IPS-15b (cell line): ENCODE results near the gene GLRX3.
"Not testable (repeated sequence)": the region's sequence is repeated elsewhere in the genome, so short reads cannot be mapped to it uniquely, and the experiment has no call there.

Experiments used
- H3K27me3 ChIP-seq: one replicate; pipeline ENCODE4 v1.6.1; 2013; ENCODE audit warnings: low read length; ENCODE audit not compliant: control insufficient read depth, insufficient read depth
- H3K36me3 ChIP-seq: one replicate; pipeline ENCODE4 v1.6.1; 2013; ENCODE audit warnings: low read length; ENCODE audit not compliant: control insufficient read depth, insufficient read depth
- H3K4me1 ChIP-seq: one replicate; pipeline ENCODE4 v1.6.1; 2013; ENCODE audit warnings: mild to moderate bottlenecking, low read length; ENCODE audit not compliant: control insufficient read depth, insufficient read depth
- H3K4me3 ChIP-seq: one replicate; pipeline ENCODE4 v1.5.1; 2013; ENCODE audit warnings: low read depth, low read length
- H3K9ac ChIP-seq: one replicate; pipeline ENCODE4 v1.6.1; 2013; ENCODE audit warnings: low read depth, mild to moderate bottlenecking, low read length
- H3K9me3 ChIP-seq: one replicate; pipeline ENCODE4 v1.6.1; 2013; ENCODE audit warnings: mild to moderate bottlenecking, low read length; ENCODE audit not compliant: control insufficient read depth, insufficient read depth

Gene GLRX3

GRCh38 chr10:130202150-130202549 lies 66.0 kb downstream of the GLRX3 start:
- not testable (repeated sequence) for H3K9ac ChIP-seq, H3K27me3 ChIP-seq, H3K36me3 ChIP-seq, H3K9me3 ChIP-seq, H3K4me1 ChIP-seq, H3K4me3 ChIP-seq

- Histone ChIP-seq H3K27me3 (no peaks in the 10 kb centered on the region), H3K36me3 (no peaks in the 10 kb centered on the region), H3K9ac (no peak overlapping the region), H3K4me1 (no peaks in the 10 kb centered on the region), H3K9me3 (no peaks in the 10 kb centered on the region), H3K4me3 (no peak overlapping the region)
Observed at GRCh38 chr10:130202984-130203621, 66.9 kb downstream of the GLRX3 start.

DNA sequence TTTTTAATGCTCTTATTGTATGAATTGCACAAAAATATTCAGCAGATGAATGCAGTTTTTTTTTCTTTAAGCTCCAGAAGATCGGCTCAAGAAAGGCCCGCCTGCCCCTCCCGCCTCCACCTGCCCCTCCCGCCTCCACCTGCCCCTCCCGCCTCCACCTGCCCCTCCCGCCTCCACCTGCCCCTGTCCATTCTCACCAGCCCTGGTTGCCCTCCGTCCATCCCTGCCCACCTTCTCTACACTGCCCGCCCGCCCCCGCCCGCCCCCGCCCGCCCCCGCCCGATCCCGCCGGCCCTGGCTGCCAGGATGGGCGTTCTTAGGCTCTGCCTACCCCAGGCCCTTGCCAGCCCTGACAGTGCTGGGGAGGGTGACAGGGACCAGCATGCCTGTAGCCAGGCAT lies 67.4 kb downstream of the GLRX3 start:
- Histone ChIP-seq H3K27me3 (no peaks in the 10 kb centered on the region), H3K9me3 (no peaks in the 10 kb centered on the region), H3K36me3 (no peaks in the 10 kb centered on the region), H3K4me1 (no peaks in the 10 kb centered on the region), H3K9ac (no peak overlapping the region), H3K4me3 (no peak overlapping the region)

GRCh38 chr10:130206216-130206737 lies 70.1 kb downstream of the GLRX3 start:
- Histone ChIP-seq H3K4me3 (no peak overlapping the region), H3K36me3 (no peaks in the 10 kb centered on the region), H3K27me3 (no peaks in the 10 kb centered on the region), H3K4me1 (no peaks in the 10 kb centered on the region), H3K9ac (no peak overlapping the region), H3K9me3 (no peaks in the 10 kb centered on the region)

GRCh38 chr10:130207205-130207604 lies 71.0 kb downstream of the GLRX3 start:
- no peak overlapping the region for H3K9ac ChIP-seq
- no peaks in the 10 kb centered on the region for H3K4me1 ChIP-seq
- no peaks in the 10 kb centered on the region for H3K9me3 ChIP-seq
- H3K4me3 ChIP-seq, result no peak overlapping the region
- no peaks in the 10 kb centered on the region for H3K36me3 ChIP-seq
- no peaks in the 10 kb centered on the region for H3K27me3 ChIP-seq

DNA sequence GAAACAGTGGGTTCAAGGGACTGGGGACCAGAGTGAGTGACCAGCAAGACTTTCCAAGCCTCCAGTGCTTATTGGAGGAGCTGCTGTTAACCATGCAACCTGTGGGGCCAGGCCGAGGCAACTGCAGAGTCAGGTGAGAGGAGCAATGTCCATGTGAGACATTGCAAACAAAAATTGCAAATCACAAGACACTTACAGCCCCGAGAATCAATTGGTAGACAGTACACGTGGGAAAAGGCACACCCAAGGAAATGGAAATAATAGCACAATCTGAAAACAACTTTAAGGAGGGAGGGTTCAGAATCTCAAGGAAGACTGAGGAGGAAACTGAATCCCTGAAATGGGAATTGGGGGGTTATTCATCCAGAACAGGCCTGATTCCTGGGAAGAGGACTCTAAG lies 72.6 kb downstream of the GLRX3 start:
- H3K36me3 ChIP-seq, result no peaks in the 10 kb centered on the region
- no peaks in the 10 kb centered on the region for H3K9me3 ChIP-seq
- no peaks in the 10 kb centered on the region for H3K27me3 ChIP-seq
- H3K4me3 ChIP-seq, result no peak overlapping the region
- no peaks in the 10 kb centered on the region for H3K4me1 ChIP-seq
- no peak overlapping the region for H3K9ac ChIP-seq

GRCh38 chr10:130212746-130213145 lies 76.6 kb downstream of the GLRX3 start:
- Histone ChIP-seq H3K9me3 (no peaks in the 10 kb centered on the region), H3K4me1 (no peaks in the 10 kb centered on the region), H3K4me3 (no peak overlapping the region), H3K9ac (no peak overlapping the region), H3K36me3 (no peaks in the 10 kb centered on the region), H3K27me3 (no peaks in the 10 kb centered on the region)

- no peak overlapping the region for H3K9ac ChIP-seq
- no peaks in the 10 kb centered on the region for H3K9me3 ChIP-seq
- H3K4me3 ChIP-seq, result no peak overlapping the region
- H3K36me3 ChIP-seq, result no peaks in the 10 kb centered on the region
- H3K27me3 ChIP-seq, result no peaks in the 10 kb centered on the region
- no peaks in the 10 kb centered on the region for H3K4me1 ChIP-seq
Observed at GRCh38 chr10:130213286-130214080, 77.3 kb downstream of the GLRX3 start.

DNA sequence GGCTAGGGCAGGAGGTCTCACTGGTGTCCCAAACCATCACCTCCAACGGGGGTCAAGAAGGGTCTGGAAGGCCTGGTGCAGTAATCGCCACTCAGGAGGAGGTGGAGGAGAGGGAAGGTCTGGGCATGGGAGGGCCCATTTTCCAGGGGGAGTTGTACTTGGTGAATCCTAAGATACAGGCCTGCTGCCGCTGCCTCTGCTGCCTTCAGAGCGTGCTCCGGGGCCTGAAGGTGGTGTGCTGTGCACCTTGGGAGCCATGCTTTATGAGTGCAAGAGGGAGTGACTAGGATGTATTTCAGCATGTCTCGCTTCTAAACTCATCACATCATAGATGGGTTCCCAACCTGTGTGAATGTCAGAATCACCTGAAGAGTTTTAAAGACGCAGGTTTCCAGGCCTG lies 78.2 kb downstream of the GLRX3 start:
- H3K9me3 ChIP-seq, result no peaks in the 10 kb centered on the region
- H3K36me3 ChIP-seq, result no peaks in the 10 kb centered on the region
- H3K27me3 ChIP-seq, result no peaks in the 10 kb centered on the region
- H3K4me3 ChIP-seq, result no peak overlapping the region
- no peak overlapping the region for H3K9ac ChIP-seq
- H3K4me1 ChIP-seq, result no peaks in the 10 kb centered on the region

- no peak overlapping the region for H3K9ac ChIP-seq
- H3K4me1 ChIP-seq, result no peaks in the 10 kb centered on the region
- no peak overlapping the region for H3K4me3 ChIP-seq
- no peaks in the 10 kb centered on the region for H3K27me3 ChIP-seq
- H3K36me3 ChIP-seq, result no peaks in the 10 kb centered on the region
- H3K9me3 ChIP-seq, result no peaks in the 10 kb centered on the region
Observed at GRCh38 chr10:130215151-130215930, 79.2 kb downstream of the GLRX3 start.

- Histone ChIP-seq H3K4me3 (no peak overlapping the region), H3K27me3 (no peaks in the 10 kb centered on the region), H3K36me3 (no peaks in the 10 kb centered on the region), H3K9me3 (no peaks in the 10 kb centered on the region), H3K4me1 (no peaks in the 10 kb centered on the region), H3K9ac (no peak overlapping the region)
Observed at GRCh38 chr10:130215931-130216231, 79.7 kb downstream of the GLRX3 start.
